HK-2 (cell line): Measurements from ENCODE around the gene MYZAP.

Experiments
- DNase-seq: peaks from one replicate; pipeline ENCODE4 v3.0.0-alpha.2; 2018; ENCODE audit not compliant: unreplicated experiment

The MYZAP gene

GRCh38 chr15:57563416-57563815 is 28.3 kb upstream of the MYZAP start:
- DNase-seq: no peak

- no peak for DNase-seq
Measured at GRCh38 chr15:57565311-57565710, 26.4 kb upstream of the MYZAP start.

GRCh38 chr15:57566834-57567233 is 24.9 kb upstream of the MYZAP start:
- DNase-seq: no peak

GRCh38 chr15:57567891-57568290 is 23.8 kb upstream of the MYZAP start:
- no peak for DNase-seq

- no peak for DNase-seq
Measured at GRCh38 chr15:57568299-57568698, 23.4 kb upstream of the MYZAP start.

- DNase-seq: no peak
Measured at GRCh38 chr15:57570340-57570739, 21.4 kb upstream of the MYZAP start.

GRCh38 chr15:57570994-57571393 is 20.7 kb upstream of the MYZAP start:
- no peak for DNase-seq

- DNase-seq: no peak
Measured at GRCh38 chr15:57571725-57572124, 20.0 kb upstream of the MYZAP start.

- DNase-seq: no peak
Measured at GRCh38 chr15:57572468-57572867, 19.2 kb upstream of the MYZAP start.

- DNase-seq: no peak
Measured at GRCh38 chr15:57573151-57573550, 18.6 kb upstream of the MYZAP start.

GRCh38 chr15:57575363-57575762 is 16.3 kb upstream of the MYZAP start:
- no peak for DNase-seq

GRCh38 chr15:57578288-57578900 is 13.3 kb upstream of the MYZAP start:
- DNase-seq: no peak

- DNase-seq: no peak
Measured at GRCh38 chr15:57580428-57580827, 11.3 kb upstream of the MYZAP start.

- DNase-seq: no peak
Measured at GRCh38 chr15:57580866-57581265, 10.8 kb upstream of the MYZAP start.

- DNase-seq: no peak
Measured at GRCh38 chr15:57582090-57582489, 9.6 kb upstream of the MYZAP start.

GRCh38 chr15:57583282-57583681 is 8.4 kb upstream of the MYZAP start:
- DNase-seq: no peak

- no peak for DNase-seq
Measured at GRCh38 chr15:57583720-57584119, 8.0 kb upstream of the MYZAP start.

- no peak for DNase-seq
Measured at GRCh38 chr15:57586661-57587424, 4.9 kb upstream of the MYZAP start.

- DNase-seq: no peak
Measured at GRCh38 chr15:57589281-57589680, 2.4 kb upstream of the MYZAP start.

GRCh38 chr15:57589754-57590153 is 1.9 kb upstream of the MYZAP start:
- no peak for DNase-seq

- no peak for DNase-seq
Measured at GRCh38 chr15:57591237-57591821, 375 bp upstream of the MYZAP start.

- DNase-seq: no peak
Measured at GRCh38 chr15:57592426-57592825, 722 bp downstream of the MYZAP start.

GRCh38 chr15:57592836-57593420 is 1.2 kb downstream of the MYZAP start:
- no peak for DNase-seq
